HG02943 (cell line): ENCODE measurements around the gene OR11H7.
"Not testable (repeated sequence)": the region's sequence is repeated elsewhere in the genome, so short reads cannot be mapped to it uniquely, and the experiment has no call there.

Experiments
- ATAC-seq: cut with Tn5 transposase; IDR thresholded peaks from one replicate; pipeline ENCODE4 v1.9.1; 2021; ENCODE audit warnings: mild to moderate bottlenecking, low read depth, moderate library complexity; ENCODE audit not compliant: unreplicated experiment

OR11H7 gene

GRCh38 chr14:20277409-20277808, 48.6 kb downstream of the OR11H7 start:
- ATAC-seq, result no peak

- no peak for ATAC-seq
These were observed 49.6 kb downstream of the OR11H7 start for GRCh38 chr14:20278414-20278813.

DNA sequence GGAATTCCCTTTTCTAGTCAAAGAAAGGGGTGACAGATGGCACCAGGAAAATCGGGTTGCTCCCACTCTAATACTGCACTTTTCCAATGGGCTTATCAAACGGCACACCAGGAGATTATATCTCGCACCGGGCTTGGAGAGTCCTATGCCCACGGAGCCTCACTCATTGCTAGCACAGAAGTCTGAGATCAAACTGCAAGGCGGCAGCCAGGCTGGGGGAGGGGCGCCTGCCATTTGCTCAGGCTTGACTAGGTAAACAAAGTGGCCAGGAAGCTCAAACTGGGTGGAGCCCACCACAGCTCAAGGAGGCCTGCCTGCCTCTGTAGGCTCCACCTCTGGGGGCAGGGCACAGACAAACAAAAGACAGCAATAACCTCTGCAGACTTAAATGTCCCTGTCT, 51.5 kb downstream of the OR11H7 start:
- not testable (repeated sequence) for ATAC-seq
